HG02798 (cell line): Measurements from ENCODE around the gene CLSTN1.

Experiments used
- ATAC-seq: cut with Tn5 transposase; IDR thresholded peaks from one replicate; pipeline ENCODE4 v1.9.1; 2021; ENCODE audit warnings: mild to moderate bottlenecking; ENCODE audit not compliant: unreplicated experiment, poor library complexity

The CLSTN1 gene

GRCh38 chr1:9823943-9824701, at the start of gene CLSTN1:
TSS of gene CLSTN1 (minus strand) at chr1:9823965. CDS start at chr1:9823733, 232 bp downstream.
- peak; percentile 68 for ATAC-seq

GRCh38 chr1:9873385-9873784, 49.6 kb upstream of the CLSTN1 start:
- ATAC-seq: no peak

GRCh38 chr1:9872430-9873165, 48.8 kb upstream of the CLSTN1 start:
- no peak for ATAC-seq

GRCh38 chr1:9871707-9872425, 48.1 kb upstream of the CLSTN1 start:
- no peak for ATAC-seq

- ATAC-seq: no peak
Observed at GRCh38 chr1:9871021-9871420, 47.3 kb upstream of the CLSTN1 start.

GRCh38 chr1:9870572-9870971, 46.8 kb upstream of the CLSTN1 start:
- no peak for ATAC-seq

GRCh38 chr1:9869831-9870251, 46.1 kb upstream of the CLSTN1 start:
- no peak for ATAC-seq

GRCh38 chr1:9868244-9868590, 44.5 kb upstream of the CLSTN1 start:
- no peak for ATAC-seq

- ATAC-seq: peak; percentile 65
Observed at GRCh38 chr1:9867408-9868243, 43.9 kb upstream of the CLSTN1 start.

GRCh38 chr1:9866836-9867235, 43.1 kb upstream of the CLSTN1 start:
- no peak for ATAC-seq

- no peak for ATAC-seq
Observed at GRCh38 chr1:9865724-9866123, 42.0 kb upstream of the CLSTN1 start.

- ATAC-seq: no peak
Observed at GRCh38 chr1:9863371-9863770, 39.6 kb upstream of the CLSTN1 start.

GRCh38 chr1:9861360-9861759, 37.6 kb upstream of the CLSTN1 start:
- no peak for ATAC-seq

GRCh38 chr1:9860887-9861286, 37.1 kb upstream of the CLSTN1 start:
- ATAC-seq: no peak

GRCh38 chr1:9859281-9860014, 35.7 kb upstream of the CLSTN1 start:
- ATAC-seq: no peak

GRCh38 chr1:9858293-9859035, 34.7 kb upstream of the CLSTN1 start:
- no peak for ATAC-seq

GRCh38 chr1:9855186-9855585, 31.4 kb upstream of the CLSTN1 start:
- ATAC-seq: no peak

GRCh38 chr1:9853249-9853595, 29.5 kb upstream of the CLSTN1 start:
- ATAC-seq: no peak
